H9 (cell line): ENCODE data around the gene ARHGAP26. TPM values are rescaled to one million over a fixed set of nuclear protein-coding genes. Genes with fewer than 3 reads are reported as not detected.

Experiments used
- DNase-seq: peaks from one replicate; pipeline ENCODE4 v3.0.0-alpha.2; 2017
- H2AFZ ChIP-seq: one replicate; pipeline ENCODE4 v1.6.1; 2013; ENCODE audit warnings: mild to moderate bottlenecking, low read length, control low read depth, moderate library complexity
- H2AK5ac ChIP-seq: 2 replicates; pipeline ENCODE4 v1.6.1; 2013; ENCODE audit warnings: low read length, control low read depth, mixed read lengths; ENCODE audit not compliant: insufficient read length
- H2BK120ac ChIP-seq: one replicate; pipeline ENCODE4 v1.6.1; 2013; ENCODE audit warnings: low read depth, mild to moderate bottlenecking, low read length, control low read depth, inconsistent platforms; ENCODE audit not compliant: poor library complexity, severe bottlenecking
- H2BK12ac ChIP-seq: 2 replicates; pipeline ENCODE4 v1.6.1; 2013; ENCODE audit warnings: low read length, control low read depth, mixed read lengths, low read depth; ENCODE audit not compliant: insufficient read length
- H2BK15ac ChIP-seq: 2 replicates; pipeline ENCODE4 v1.6.1; 2013; ENCODE audit warnings: low read depth, low read length, control low read depth
- H2BK20ac ChIP-seq: one replicate; pipeline ENCODE4 v1.6.1; 2013; ENCODE audit warnings: low read depth, mild to moderate bottlenecking, low read length, control low read depth, inconsistent platforms; ENCODE audit not compliant: poor library complexity, severe bottlenecking
- H2BK5ac ChIP-seq: 2 replicates; pipeline ENCODE4 v1.6.1; 2013; ENCODE audit warnings: low read length, control low read depth, mixed read lengths; ENCODE audit not compliant: insufficient read length
- H3K14ac ChIP-seq: 2 replicates; pipeline ENCODE4 v1.6.1; 2013; ENCODE audit warnings: low read length, control low read depth; ENCODE audit not compliant: insufficient read depth
- H3K18ac ChIP-seq: 2 replicates; pipeline ENCODE4 v1.6.1; 2013; ENCODE audit warnings: low read depth, mild to moderate bottlenecking, mixed read lengths, low read length, control low read depth; ENCODE audit not compliant: insufficient read length
- H3K23ac ChIP-seq: 2 replicates; pipeline ENCODE4 v1.6.1; 2013; ENCODE audit warnings: low read length, control low read depth, mixed read lengths, low read depth; ENCODE audit not compliant: insufficient read length
- H3K23me2 ChIP-seq: 2 replicates; pipeline ENCODE4 v1.6.1; 2013; ENCODE audit warnings: low read depth, mild to moderate bottlenecking, mixed read lengths, low read length, control low read depth; ENCODE audit not compliant: insufficient read length, poor library complexity, severe bottlenecking
- H3K27ac ChIP-seq: 2 replicates; pipeline ENCODE4 v1.5.1; 2013; ENCODE audit warnings: low read length, control low read depth, mixed read lengths, low read depth; ENCODE audit not compliant: insufficient read length
- H3K27me3 ChIP-seq: 2 replicates; pipeline ENCODE4 v1.6.1; 2013; ENCODE audit warnings: low read length, control low read depth, inconsistent platforms; ENCODE audit not compliant: insufficient read depth
- H3K4ac ChIP-seq: 2 replicates; pipeline ENCODE4 v1.6.1; 2013; ENCODE audit warnings: low read depth, mild to moderate bottlenecking, control low read depth, inconsistent platforms, low read length, moderate library complexity
- H3K4me1 ChIP-seq: 2 replicates; pipeline ENCODE4 v1.6.1; 2013; ENCODE audit warnings: low read length, control low read depth, inconsistent platforms; ENCODE audit not compliant: insufficient read depth
- H3K4me2 ChIP-seq: 2 replicates; pipeline ENCODE4 v1.6.1; 2013; ENCODE audit warnings: low read length, control low read depth, mixed read lengths; ENCODE audit not compliant: insufficient read length, insufficient read depth
- H3K56ac ChIP-seq: 2 replicates; pipeline ENCODE4 v1.6.1; 2013; ENCODE audit warnings: low read depth, mild to moderate bottlenecking, mixed read lengths, low read length, control low read depth; ENCODE audit not compliant: insufficient read length
- H3K79me1 ChIP-seq: 2 replicates; pipeline ENCODE4 v1.6.1; 2013; ENCODE audit warnings: low read depth, mild to moderate bottlenecking, moderate library complexity, low read length, control low read depth, inconsistent platforms; ENCODE audit not compliant: insufficient read depth, poor library complexity, severe bottlenecking
- H3K79me2 ChIP-seq: 2 replicates; pipeline ENCODE4 v1.6.1; 2013; ENCODE audit warnings: low read length, control low read depth, inconsistent platforms; ENCODE audit not compliant: insufficient read depth
- H3K9ac ChIP-seq: 2 replicates; pipeline ENCODE4 v1.6.1; 2013; ENCODE audit warnings: low read length, control low read depth, mixed read lengths; ENCODE audit not compliant: insufficient read length; ENCODE audit errors: extremely low read depth
- H3K9me3 ChIP-seq: one replicate; pipeline ENCODE4 v1.6.1; 2013; ENCODE audit warnings: low read depth, low read length, inconsistent platforms; ENCODE audit not compliant: control insufficient read depth
- H3T11ph ChIP-seq: one replicate; pipeline ENCODE4 v1.6.1; 2013; ENCODE audit warnings: mild to moderate bottlenecking, low read length, control low read depth, inconsistent platforms
- H4K20me1 ChIP-seq: one replicate; pipeline ENCODE4 v1.6.1; 2013; ENCODE audit not compliant: control insufficient read depth, insufficient read length, insufficient read depth
- H4K5ac ChIP-seq: 2 replicates; pipeline ENCODE4 v1.6.1; 2013; ENCODE audit warnings: low read depth, mild to moderate bottlenecking, mixed read lengths, low read length, control low read depth; ENCODE audit not compliant: insufficient read length
- H4K8ac ChIP-seq: replicated peaks from 2 replicates; pipeline ENCODE4 v1.6.1; 2013; ENCODE audit warnings: low read length, control low read depth, mixed read lengths, low read depth; ENCODE audit not compliant: insufficient read length
- H4K91ac ChIP-seq: 2 replicates; pipeline ENCODE4 v1.6.1; 2013; ENCODE audit warnings: low read depth, mild to moderate bottlenecking, moderate library complexity, mixed read lengths, low read length, control low read depth; ENCODE audit not compliant: insufficient read length
- H3K27ac Mint-ChIP-seq, 3 experiments: 2 replicates in 2 of 3; 3 replicates in 1 of 3; pipeline ENCODE4 v1.8.0; 2020 to 2021; ENCODE audit warnings: mixed read lengths in 3 of 3, mild to moderate bottlenecking in 1 of 3, moderate library complexity in 1 of 3
- H3K27me3 Mint-ChIP-seq: 2 replicates; pipeline ENCODE4 v1.8.0; 2021; ENCODE audit warnings: low read depth, mild to moderate bottlenecking, moderate library complexity, mixed read lengths
- H3K36me3 Mint-ChIP-seq, 3 experiments: 2 replicates in 2 of 3; 3 replicates in 1 of 3; pipeline ENCODE4 v1.8.0; 2020 to 2021; ENCODE audit warnings: low read depth in 3 of 3, mixed read lengths in 3 of 3; ENCODE audit not compliant: insufficient read depth in 1 of 3
- H3K4me1 Mint-ChIP-seq, 2 experiments: 2 replicates each; pipeline ENCODE4 v1.8.0; 2020; ENCODE audit warnings: mixed read lengths in 2 of 2
- H3K4me3 Mint-ChIP-seq, 2 experiments: 2 replicates in 1 of 2; 3 replicates in 1 of 2; pipeline ENCODE4 v1.8.0; 2020 to 2021; ENCODE audit warnings: mild to moderate bottlenecking in 2 of 2, mixed read lengths in 2 of 2, moderate library complexity in 1 of 2
- H3K9me3 Mint-ChIP-seq, 2 experiments: 2 replicates in 1 of 2; 3 replicates in 1 of 2; pipeline ENCODE4 v1.8.0; 2020; ENCODE audit warnings: mild to moderate bottlenecking in 2 of 2, mixed read lengths in 2 of 2, moderate library complexity in 1 of 2
- WGBS: extraction: QIAGEN DNeasy Blood & Tissue Kit; methylation state at CpG from one replicate; pipeline ENCODE4 v1.1.7; 2013; ENCODE audit warnings: missing lambda C conversion rate, low lambda C conversion rate, mixed read lengths; ENCODE audit not compliant: insufficient read length; ENCODE audit errors: extremely low coverage; 5-methylcytosine and 5-hydroxymethylcytosine counted together
- total RNA-seq: library from RNA; stranded (reverse); gene quantifications from 2 replicates; pipeline ENCODE4 v1.2.1, GENCODE V29; 2021
- TF ChIP-seq, protein P1 (sequence below): fragments of 200-600 bp; sonication (generic); conservative IDR thresholded peaks from 3 replicates; pipeline ENCODE4 v1.8.0; 2021; ENCODE audit warnings: antibody characterized with exemption, mild to moderate bottlenecking

Gene ARHGAP26
- total RNA-seq, 1 experiment from 2014 or later = 13.8 TPM

DNA sequence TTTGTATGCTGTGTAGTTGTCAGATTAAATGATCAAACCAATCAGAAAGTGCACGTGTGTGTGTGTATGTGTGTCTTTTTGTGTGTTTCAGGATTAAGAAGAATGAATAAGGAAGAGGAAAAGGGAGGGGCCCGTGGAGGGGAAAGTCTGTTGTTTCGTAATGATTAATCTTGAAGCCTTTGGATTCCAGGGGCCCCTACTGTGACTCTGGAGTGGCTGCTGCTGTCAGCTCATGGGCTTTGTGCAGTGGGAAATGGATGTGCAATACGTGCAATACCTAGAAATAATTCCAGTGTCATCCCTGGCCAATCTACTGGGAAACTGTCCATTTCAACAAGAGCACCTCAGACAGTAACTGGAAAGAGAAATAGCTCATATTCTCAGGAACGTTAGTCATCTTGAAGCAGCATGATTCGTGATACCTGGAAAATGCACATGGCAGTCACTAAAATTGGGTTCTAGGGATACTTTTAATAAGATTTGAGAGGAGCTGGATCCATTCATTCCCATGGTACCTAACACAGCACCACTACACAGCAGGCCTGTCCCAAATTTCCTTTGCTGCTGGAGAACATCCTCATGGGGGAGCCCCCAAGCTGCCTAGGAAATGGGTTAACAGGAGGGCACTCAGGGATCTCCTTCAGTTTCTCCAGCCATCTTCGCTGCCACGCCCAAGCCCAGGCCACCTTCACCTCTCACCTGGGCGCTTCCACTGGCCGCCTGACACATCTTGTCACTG lies 447.1 kb downstream of the ARHGAP26 start:
- Histone ChIP-seq H4K91ac (no peak overlapping the region), H3K14ac (no peak overlapping the region), H3K4me2 (no peak overlapping the region), H4K8ac (no peak overlapping the region), H3K4ac (no peak overlapping the region), H3K23ac (no peak overlapping the region), H3T11ph (no peak overlapping the region), H2AK5ac (no peak overlapping the region), H3K27me3 (no peaks in the 10 kb centered on the region), H4K20me1 (no peaks in the 10 kb centered on the region), H3K27ac (no peak overlapping the region), H2BK20ac (no peak overlapping the region), H3K23me2 (no peaks in the 10 kb centered on the region), H2BK5ac (no peak overlapping the region), H3K18ac (no peak overlapping the region), H4K5ac (no peak overlapping the region), H3K9me3 (no peaks in the 10 kb centered on the region), H3K79me2 (no peaks in the 10 kb centered on the region), H2BK15ac (no peak overlapping the region), H3K4me1 (peaks cover 3% of the 10 kb centered on the region; the same call in 1 of the 2 replicates), H2BK12ac (no peak overlapping the region), H3K56ac (no peak overlapping the region), H2AFZ (no peak overlapping the region), H3K79me1 (no peaks in the 10 kb centered on the region), H2BK120ac (no peak overlapping the region), H3K9ac (no peak overlapping the region)
- Mint-ChIP-seq H3K4me1 (peaks cover 26 to 27% of the 10 kb centered on the region in 2 experiments), H3K36me3 (peaks cover 0 to 3% (median 0%) of the 10 kb centered on the region in 3 experiments; a peak in 4 of 7 replicates), H3K27me3 (no peaks in the 10 kb centered on the region; the same call in 1 of the 2 replicates), H3K9me3 (no peaks in the 10 kb centered on the region), H3K27ac (no peak overlapping the region), H3K4me3 (no peak overlapping the region)
- DNase-seq = no peak
- no CpG with 5 or more reads among the region's 10 CpGs for WGBS
- TF ChIP-seq, protein P1, sequence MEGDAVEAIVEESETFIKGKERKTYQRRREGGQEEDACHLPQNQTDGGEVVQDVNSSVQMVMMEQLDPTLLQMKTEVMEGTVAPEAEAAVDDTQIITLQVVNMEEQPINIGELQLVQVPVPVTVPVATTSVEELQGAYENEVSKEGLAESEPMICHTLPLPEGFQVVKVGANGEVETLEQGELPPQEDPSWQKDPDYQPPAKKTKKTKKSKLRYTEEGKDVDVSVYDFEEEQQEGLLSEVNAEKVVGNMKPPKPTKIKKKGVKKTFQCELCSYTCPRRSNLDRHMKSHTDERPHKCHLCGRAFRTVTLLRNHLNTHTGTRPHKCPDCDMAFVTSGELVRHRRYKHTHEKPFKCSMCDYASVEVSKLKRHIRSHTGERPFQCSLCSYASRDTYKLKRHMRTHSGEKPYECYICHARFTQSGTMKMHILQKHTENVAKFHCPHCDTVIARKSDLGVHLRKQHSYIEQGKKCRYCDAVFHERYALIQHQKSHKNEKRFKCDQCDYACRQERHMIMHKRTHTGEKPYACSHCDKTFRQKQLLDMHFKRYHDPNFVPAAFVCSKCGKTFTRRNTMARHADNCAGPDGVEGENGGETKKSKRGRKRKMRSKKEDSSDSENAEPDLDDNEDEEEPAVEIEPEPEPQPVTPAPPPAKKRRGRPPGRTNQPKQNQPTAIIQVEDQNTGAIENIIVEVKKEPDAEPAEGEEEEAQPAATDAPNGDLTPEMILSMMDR = no peak
